Testis (tissue), 2 donors: ENCODE measurements around the gene OLA1.

Experiments
- POLR2A ChIP-seq: fragments of 450-650 bp; IDR thresholded peaks from one replicate; pipeline ENCODE4 v1.6.1; 2017; ENCODE audit warnings: antibody characterized with exemption, mild to moderate bottlenecking, moderate library complexity
- TF ChIP-seq, protein P1 (sequence below), 3 experiments: fragments of 450-650 bp in 2 of 3; fragments of 200-600 bp in 1 of 3; sonication (generic) in 1 of 3; IDR thresholded peaks; one replicate each; pipeline ENCODE4 v1.5.1; 2016 to 2019; ENCODE audit warnings: antibody characterized with exemption in 3 of 3, mild to moderate bottlenecking in 2 of 3, moderate library complexity in 1 of 3

DNA sequence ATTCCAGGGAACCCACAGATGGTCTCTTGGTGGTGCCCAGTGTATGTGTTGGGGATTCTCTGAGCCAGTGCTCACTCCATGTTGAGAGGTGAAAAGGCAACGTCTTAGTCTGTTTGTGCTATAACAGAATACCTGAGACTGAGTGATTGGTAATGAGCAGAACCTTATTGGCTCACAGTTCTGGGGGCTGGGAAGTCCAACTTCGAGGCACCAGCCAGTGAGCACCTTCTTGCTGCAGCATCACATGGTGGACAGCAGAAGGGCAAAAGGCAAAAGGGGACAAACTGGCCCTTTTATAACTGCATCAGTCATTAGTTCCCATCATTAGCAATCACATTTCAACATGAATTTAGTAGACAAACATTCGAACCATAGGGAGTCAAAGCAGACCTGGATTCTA lies 202.2 kb downstream of the OLA1 start:
- TF ChIP-seq POLR2A, result no peak
- TF ChIP-seq, protein P1, sequence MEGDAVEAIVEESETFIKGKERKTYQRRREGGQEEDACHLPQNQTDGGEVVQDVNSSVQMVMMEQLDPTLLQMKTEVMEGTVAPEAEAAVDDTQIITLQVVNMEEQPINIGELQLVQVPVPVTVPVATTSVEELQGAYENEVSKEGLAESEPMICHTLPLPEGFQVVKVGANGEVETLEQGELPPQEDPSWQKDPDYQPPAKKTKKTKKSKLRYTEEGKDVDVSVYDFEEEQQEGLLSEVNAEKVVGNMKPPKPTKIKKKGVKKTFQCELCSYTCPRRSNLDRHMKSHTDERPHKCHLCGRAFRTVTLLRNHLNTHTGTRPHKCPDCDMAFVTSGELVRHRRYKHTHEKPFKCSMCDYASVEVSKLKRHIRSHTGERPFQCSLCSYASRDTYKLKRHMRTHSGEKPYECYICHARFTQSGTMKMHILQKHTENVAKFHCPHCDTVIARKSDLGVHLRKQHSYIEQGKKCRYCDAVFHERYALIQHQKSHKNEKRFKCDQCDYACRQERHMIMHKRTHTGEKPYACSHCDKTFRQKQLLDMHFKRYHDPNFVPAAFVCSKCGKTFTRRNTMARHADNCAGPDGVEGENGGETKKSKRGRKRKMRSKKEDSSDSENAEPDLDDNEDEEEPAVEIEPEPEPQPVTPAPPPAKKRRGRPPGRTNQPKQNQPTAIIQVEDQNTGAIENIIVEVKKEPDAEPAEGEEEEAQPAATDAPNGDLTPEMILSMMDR (IDR thresholded peaks at IDR 0.05), result no peak
